ENCODE data around the gene DPYSL5.

The DPYSL5 gene

GRCh38 chr2:26968001-26968400, 120.1 kb downstream of the DPYSL5 start:
- no peak for DNase-seq (ENCODE audit: low read depth in 3 of 3)

GRCh38 chr2:26969077-26969844, 121.3 kb downstream of the DPYSL5 start:
- no peak for DNase-seq (ENCODE audit: low read depth in 3 of 3)

DNA sequence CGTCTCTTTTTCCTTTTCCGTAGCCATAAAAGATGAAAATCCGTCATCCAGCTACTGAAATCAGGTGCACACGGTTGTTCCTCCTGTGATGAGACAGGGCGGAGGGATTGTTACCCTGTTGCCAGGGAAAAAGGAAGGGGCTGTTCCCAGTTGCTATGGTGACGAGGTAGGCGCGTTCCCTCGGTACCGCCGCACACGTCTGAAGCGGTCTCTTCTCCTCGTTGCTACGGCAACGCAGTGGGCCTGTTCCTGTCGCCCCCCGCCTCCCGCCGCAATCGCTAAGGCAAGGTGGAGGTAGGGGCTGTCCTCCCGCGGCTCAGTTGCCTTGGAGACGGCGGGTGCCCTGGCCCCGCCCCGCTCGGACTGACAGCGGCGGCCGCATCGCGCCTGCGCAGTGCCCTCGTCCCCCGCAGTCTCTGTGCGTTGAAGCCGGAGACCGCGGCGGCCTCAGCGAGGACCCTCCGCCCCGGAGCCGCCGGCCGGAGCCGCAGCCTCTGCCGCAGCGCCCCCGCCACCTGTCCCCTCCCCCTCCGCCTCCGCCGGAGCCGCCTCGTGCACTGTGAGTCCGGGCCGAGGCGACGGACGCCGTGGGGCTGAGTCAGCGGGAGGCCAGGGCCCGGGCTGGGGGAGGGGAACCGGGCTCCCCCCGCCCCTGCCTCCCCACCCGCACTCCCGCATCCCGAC, 122.5 kb downstream of the DPYSL5 start, which contains the start of gene MAPRE3:
Gene MAPRE3 (plus strand): TSS at position 394 of the 684 bp plus-strand sequence. CDS start 51,582 bp downstream, outside the sequence.
- DNase-seq (ENCODE audit: low read depth in 3 of 3) = peak; percentile 55 to 75 (median 62)

DNA sequence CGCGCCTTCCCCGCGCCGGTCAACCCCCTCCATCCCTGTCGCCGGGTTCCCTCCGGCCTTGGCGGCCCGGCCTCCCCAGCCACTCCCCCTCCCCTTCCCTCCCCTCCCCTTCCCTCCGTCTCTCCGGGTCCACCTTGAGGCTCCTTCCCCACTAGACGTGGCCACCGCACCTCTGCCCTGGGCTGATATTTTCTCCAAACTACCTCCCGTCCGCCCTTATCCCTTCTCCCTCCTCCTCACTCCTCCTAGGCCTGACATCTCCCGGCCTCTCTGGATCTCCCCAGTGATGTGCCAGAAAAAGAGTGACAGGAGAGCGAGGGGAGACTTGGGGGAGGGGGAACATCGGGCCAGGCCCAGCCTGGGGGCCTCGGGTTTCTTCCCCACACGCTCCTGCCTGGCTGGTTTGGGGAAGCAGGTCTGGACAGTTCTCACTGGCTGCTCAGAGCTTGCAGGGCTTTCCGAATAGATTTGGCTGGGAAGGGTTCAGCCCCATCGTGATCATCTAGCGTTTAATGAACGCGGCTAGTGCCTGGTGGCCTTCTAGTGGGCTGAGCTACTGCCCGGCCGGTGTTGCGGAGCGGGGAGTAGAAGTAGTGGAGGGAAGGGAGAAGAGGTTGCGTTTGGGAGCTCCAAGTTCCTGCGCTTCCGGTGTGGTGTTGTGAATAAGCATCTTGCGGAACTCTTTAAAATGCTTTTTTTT, 123.1 kb downstream of the DPYSL5 start:
- peak in 1 of 3 experiments; percentile 4 for DNase-seq (ENCODE audit: low read depth in 3 of 3)

DNA sequence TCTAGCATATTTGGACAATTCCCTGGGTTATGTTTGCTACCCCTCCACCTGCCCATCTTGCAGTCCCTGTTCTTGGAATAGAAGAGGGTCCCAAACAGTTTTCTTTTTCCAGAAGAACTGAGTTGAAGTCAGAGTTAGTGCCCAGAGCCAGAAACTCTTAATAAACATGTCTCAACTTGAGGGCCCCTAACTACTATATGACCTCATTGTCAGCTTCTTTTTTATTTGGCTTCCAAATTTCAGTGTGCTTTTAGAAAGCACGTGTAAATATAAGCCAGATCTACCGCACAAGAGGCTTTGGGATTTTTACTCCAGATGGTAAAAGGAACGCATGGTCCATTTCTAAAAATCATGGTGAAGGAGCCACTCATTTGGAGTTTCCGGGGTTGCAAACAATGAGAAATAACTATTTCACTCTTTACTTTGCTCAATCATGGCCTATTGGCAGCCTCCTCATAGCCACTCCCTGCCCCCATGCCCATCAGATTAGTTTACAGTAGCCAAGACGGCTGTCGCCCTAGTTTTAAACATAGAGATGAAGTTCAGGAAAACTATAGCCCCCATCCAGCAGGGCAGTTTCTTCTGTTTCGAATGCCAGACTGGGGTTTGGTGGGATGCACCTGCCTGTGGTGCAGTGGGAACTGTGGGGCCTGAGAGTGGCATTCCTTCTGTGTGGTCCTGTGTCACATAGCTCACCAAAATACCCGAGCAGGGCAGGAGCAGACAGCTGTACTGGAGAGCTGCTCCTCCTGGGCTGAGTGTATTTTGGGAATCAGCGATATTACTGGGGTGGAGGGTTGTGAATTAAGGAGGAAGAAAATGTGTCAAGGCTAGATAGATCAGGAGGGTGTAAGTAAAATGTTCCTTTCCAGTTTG, 124.2 kb downstream of the DPYSL5 start:
- no peak for DNase-seq (ENCODE audit: low read depth in 3 of 3)

- no peak for DNase-seq (ENCODE audit: low read depth in 3 of 3)
Measured at GRCh38 chr2:26974352-26974751, 126.4 kb downstream of the DPYSL5 start.

DNA sequence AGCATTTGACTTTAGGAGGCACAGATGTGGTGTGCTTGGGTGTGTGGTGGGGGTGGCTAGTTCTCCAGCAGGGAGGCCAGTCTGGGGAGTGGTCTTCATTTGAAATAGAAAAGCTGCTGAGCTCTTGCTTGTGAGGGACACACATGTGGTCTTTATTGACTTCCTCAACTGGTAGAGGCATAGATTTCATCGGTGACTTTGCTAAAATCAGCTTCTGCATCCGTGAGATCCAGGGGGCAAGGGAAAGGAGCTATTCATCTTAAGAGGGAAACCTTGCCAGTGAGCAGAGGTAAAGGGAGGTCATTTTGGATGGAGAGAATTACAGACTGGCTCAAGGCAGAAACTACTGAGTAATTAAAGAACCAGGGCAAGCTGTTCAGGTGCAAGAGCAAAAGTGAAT, 127.2 kb downstream of the DPYSL5 start:
- DNase-seq (ENCODE audit: low read depth in 3 of 3) = no peak

GRCh38 chr2:26975656-26976055, 127.7 kb downstream of the DPYSL5 start:
- no peak for DNase-seq (ENCODE audit: low read depth in 3 of 3)

GRCh38 chr2:26976237-26976636, 128.3 kb downstream of the DPYSL5 start:
- no peak for DNase-seq (ENCODE audit: low read depth in 3 of 3)

DNA sequence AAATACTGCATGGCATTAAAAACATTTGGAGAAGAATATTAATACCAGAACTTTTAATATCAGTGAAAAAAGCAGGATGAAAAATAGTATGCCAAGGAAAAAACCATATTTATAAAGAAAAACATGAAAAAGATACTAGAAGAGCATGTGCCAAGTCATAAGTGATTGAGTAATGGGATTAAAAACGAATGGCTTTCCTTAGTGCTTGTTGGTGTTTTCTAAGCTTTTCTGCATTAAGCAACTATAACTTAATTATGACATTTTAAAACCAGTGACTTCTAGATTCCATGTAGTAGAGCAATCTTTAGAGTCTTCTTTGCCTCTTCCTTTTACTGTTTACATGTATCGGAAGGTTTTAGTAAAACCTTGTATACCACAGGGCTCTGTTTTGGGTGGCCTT, 129.1 kb downstream of the DPYSL5 start:
- no peak for DNase-seq (ENCODE audit: low read depth in 3 of 3)

GRCh38 chr2:26978061-26978596, 130.2 kb downstream of the DPYSL5 start:
- no peak for DNase-seq (ENCODE audit: low read depth in 3 of 3)

DNA sequence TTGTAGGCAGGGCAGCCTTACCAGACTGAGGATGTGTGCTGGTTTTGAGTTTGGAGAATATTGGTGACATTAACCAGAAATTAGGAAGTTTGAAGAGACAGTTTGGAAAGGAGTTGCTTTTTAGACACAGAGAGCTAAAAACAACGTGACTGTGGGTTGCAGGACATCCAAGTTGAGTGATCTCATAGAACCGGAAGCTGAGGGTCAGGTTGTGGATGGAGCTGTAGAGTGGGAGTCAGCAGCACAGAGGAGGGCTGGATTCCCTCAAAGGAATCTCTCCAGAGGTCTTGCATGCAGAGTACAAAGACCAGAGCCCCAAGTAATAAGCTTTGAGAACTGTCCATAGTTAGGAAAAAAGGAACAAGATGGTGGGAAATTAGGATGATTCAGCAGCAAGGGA, 131.8 kb downstream of the DPYSL5 start:
- no peak for DNase-seq (ENCODE audit: low read depth in 3 of 3)

GRCh38 chr2:26980971-26981370, 133.0 kb downstream of the DPYSL5 start:
- DNase-seq (ENCODE audit: low read depth in 3 of 3) = no peak

DNA sequence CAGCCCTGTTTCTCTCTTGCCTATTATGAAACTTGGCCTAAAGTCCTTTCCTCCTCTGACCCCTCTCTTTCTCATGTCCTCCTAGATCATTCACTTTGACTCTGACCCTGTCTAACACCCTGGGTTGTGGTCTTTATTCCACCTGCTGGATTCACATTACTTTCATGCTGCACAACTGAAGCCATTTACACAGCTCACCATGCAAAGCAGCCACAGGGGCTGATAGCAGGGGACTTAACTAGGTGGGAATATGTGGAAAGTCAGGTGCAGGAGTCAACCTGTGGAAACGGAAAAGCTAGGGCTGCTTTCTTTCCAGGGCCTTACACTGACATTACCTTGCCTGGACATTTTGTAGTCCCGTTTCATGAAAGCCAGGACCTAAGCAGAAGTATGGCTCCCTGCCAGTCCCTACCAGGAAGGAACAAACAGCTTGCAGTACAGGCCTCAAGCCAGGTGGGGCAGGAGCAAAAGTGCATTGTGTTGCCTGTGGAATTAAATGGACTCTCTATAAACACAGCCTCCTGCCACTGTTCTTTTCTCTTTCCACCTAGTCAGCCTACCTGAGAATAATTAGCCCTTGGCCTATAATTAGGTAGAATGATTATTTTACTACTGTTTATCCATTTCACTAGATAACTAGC, 134.3 kb downstream of the DPYSL5 start:
- DNase-seq (ENCODE audit: low read depth in 3 of 3) = no peak

DNA sequence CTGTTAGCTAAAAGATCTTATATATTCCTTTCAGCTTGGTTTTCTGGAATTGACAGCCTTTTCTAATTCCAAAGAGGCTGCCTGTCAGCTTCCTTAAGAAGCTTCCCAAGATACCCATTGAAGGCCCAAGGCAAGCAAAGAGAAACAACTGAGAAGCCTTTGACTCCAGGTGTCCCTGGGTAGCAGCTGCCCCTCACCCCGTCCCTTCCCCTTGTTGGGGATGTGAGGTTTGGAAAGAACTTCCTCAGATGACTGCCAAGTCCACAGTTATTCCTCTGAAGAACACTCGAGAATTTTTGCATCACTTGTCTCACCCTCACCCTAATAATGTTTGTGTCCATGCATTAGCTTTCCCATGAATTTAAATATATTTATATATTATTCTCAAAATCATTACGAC, 135.8 kb downstream of the DPYSL5 start:
- no peak for DNase-seq (ENCODE audit: low read depth in 3 of 3)

- DNase-seq (ENCODE audit: low read depth in 3 of 3) = no peak
Measured at GRCh38 chr2:26985807-26986206, 137.9 kb downstream of the DPYSL5 start.

GRCh38 chr2:26986576-26986975, 138.6 kb downstream of the DPYSL5 start:
- no peak for DNase-seq (ENCODE audit: low read depth in 3 of 3)

DNA sequence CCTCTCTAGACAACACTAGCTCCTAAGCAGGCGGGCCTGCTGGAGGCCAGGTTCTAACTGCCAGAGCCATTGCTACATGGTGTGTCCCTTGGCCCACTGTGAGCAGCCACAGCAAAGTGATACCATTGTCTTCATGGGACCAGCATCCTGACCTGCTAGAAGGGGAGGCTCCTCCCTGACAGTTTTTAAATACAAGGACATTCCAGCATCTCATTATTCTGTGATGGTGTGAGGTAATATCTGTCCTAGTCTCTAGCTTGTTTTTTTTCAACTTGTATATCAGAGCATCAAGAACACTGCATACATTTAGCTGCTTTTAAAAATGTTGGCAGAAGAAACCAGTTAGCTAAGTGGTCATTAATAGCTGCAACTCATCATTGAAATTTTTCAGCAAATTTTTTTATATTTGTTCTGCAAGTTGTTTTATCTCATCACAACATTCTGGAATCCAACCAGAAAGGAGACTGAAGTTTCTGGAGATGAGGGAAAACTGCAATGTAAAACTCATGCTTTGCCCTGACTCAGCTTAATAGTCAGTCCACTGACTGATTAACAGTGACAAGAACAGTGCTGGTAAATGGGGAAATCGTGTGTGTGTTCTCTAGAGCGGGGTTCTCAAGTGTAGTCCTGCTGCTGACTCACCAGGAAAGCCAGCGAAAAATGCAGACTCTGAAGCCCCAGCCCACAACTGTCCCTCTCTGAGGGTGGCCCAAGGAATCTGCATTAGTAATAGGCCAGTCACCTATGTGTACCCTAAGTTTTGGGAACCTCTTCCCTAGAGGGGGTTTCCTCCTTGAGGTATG, 140.3 kb downstream of the DPYSL5 start:
- DNase-seq (ENCODE audit: low read depth in 3 of 3) = no peak

DNA sequence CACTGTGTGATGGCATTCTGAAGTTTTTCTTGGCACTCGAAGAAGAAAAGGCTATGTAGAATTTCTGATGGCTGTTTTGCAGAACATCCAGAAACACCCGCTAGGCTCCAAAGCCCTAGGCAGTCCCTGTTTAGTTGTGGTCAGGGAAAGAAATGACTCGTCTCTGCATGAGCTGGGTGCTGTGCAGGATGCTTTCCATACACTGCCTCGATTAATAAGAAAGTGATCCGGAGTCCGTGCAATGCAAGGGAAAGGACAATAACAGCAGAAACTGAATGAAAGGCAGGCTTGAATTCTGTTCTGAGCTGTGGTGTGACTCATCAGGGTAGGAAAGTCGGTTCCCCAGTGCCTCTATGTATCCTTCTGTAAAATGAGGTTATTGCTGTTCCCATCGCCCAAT, 141.2 kb downstream of the DPYSL5 start:
- no peak for DNase-seq (ENCODE audit: low read depth in 3 of 3)

DNA sequence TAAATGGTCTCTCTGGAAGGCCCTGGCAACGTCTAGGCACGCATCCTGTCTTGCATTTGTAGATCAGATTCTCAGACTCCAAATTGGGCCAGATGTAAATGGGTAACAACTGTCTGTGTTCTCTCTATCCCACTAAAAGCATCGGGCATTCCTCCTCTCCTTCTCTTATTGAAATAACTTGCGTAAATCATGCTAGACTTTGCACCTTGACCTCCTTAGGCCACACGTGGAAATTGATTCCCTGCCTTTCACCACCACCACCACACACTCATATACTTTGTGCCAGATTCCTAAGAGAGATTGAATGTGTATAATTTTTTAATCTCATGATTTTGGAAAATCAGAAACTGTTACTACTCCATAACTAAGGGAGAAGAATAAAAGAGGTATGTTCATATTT, 143.8 kb downstream of the DPYSL5 start:
- no peak for DNase-seq (ENCODE audit: low read depth in 3 of 3)
